ENCODE measurements around the gene CDH2. TPM values are rescaled to one million over a fixed set of nuclear protein-coding genes. Genes with fewer than 3 reads are reported as not detected.

Gene CDH2
- total RNA-seq, 1 donor from 2014 or later, result 370 TPM

DNA sequence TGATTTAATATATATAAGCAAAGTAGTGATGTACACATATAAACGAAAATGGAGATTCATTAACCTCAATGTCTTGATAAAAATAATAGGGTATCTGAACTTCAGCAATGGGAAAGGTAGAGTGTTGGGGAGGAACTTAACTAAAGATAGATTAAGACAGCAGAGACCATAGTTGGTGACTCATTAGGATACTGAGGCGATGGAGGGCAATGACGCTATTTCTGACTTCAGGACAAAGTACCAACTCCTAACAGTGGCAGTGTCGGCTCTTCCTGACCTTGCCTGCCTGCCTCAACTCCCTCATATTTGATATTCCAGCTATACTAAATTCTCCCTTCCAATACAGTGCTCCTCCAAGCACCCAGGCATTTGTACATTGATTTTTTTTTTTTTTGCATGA lies 98.6 kb downstream of the CDH2 start:
- H3K27ac ChIP-seq (replicated peaks), result peak overlapping the region; percentile 24
- no peaks in the 10 kb centered on the region for H3K9me3 ChIP-seq (replicated peaks)
- no peak overlapping the region for H3K4me3 ChIP-seq
- TF ChIP-seq, protein P1, sequence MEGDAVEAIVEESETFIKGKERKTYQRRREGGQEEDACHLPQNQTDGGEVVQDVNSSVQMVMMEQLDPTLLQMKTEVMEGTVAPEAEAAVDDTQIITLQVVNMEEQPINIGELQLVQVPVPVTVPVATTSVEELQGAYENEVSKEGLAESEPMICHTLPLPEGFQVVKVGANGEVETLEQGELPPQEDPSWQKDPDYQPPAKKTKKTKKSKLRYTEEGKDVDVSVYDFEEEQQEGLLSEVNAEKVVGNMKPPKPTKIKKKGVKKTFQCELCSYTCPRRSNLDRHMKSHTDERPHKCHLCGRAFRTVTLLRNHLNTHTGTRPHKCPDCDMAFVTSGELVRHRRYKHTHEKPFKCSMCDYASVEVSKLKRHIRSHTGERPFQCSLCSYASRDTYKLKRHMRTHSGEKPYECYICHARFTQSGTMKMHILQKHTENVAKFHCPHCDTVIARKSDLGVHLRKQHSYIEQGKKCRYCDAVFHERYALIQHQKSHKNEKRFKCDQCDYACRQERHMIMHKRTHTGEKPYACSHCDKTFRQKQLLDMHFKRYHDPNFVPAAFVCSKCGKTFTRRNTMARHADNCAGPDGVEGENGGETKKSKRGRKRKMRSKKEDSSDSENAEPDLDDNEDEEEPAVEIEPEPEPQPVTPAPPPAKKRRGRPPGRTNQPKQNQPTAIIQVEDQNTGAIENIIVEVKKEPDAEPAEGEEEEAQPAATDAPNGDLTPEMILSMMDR (IDR thresholded peaks at IDR 0.05; ENCODE audit: borderline replicate concordance), result no peak
- peaks cover 75% of the 10 kb centered on the region for H3K4me1 ChIP-seq
- H3K36me3 ChIP-seq, result no peaks in the 10 kb centered on the region
- H3K27me3 ChIP-seq (ENCODE audit: low read depth), result no peaks in the 10 kb centered on the region
- no peak for DNase-seq
- intact Hi-C loops (cut with micrococcal nuclease), result no loop called here

DNA sequence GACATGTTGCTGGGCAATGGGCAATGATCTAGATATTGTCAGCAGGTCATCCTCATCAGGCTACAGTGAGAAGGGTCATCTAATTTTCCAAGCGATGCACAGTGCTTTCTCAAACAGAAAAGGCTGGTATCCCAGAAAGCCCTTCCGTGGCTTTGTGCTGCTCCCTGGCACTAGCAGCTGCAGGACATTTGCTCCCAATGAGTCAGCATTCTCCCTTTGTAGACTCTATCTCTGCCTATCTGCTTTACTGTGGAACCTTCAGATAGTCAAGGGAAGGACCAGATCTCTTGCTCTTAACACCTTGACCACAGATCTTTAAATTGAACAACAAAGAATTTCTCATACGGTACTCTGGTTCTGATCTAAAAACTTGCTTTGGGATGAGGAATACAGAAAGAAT lies 101.4 kb downstream of the CDH2 start:
- peaks cover 95% of the 10 kb centered on the region for H3K4me1 ChIP-seq
- no peaks in the 10 kb centered on the region for H3K27me3 ChIP-seq (ENCODE audit: low read depth)
- intact Hi-C loops (cut with micrococcal nuclease), result no loop called here
- H3K4me3 ChIP-seq, result no peak overlapping the region
- no peak for DNase-seq
- no peaks in the 10 kb centered on the region for H3K9me3 ChIP-seq (replicated peaks)
- TF ChIP-seq, protein P1 (IDR thresholded peaks at IDR 0.05; ENCODE audit: borderline replicate concordance), result no peak
- no peaks in the 10 kb centered on the region for H3K36me3 ChIP-seq
- H3K27ac ChIP-seq (replicated peaks), result peak overlapping the region; percentile 55

DNA sequence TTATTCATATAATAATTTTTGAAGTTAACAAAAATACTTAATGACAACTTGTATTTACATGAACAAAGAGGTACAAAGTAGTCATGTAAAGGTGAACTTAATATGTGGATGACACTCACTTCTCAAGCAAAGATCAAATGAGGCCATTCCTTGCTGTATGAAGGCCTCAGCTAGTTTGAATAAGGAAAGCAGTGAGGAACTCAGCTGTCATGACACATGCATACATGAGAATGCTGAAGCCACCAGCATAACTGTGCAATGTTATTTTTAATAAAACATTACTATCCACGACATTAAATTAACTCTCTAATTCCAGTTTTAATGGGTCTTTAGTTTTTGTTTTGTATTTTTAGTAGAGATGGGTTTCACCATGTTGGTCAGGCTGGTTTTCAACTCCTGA lies 102.9 kb downstream of the CDH2 start:
- H3K27me3 ChIP-seq (ENCODE audit: low read depth), result no peaks in the 10 kb centered on the region
- peaks cover 88% of the 10 kb centered on the region for H3K4me1 ChIP-seq
- no peak overlapping the region for H3K4me3 ChIP-seq
- DNase-seq, result no peak
- H3K36me3 ChIP-seq, result no peaks in the 10 kb centered on the region
- H3K9me3 ChIP-seq (replicated peaks), result no peaks in the 10 kb centered on the region
- intact Hi-C loops (cut with micrococcal nuclease), result no loop called here
- H3K27ac ChIP-seq (replicated peaks), result peak overlapping the region; percentile 37
- TF ChIP-seq, protein P1 (IDR thresholded peaks at IDR 0.05; ENCODE audit: borderline replicate concordance), result no peak

DNA sequence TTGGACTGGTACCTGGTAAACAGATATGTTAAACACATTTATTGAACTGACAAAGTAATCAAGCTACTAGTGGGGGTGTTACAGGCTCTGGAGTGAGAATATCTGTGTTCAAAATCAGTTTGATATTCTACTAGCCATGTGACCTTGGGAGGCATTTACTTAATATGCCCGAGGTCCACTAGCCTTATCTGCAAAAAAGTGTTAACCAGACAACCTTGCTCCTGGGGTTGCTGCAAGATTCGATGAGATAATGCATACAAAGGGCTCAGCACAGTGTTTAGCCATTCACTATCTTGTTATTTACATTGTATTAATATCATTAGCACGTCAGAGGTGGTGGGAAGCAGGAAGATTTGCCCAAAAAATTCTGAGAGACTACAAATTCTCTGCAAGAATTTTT lies 103.3 kb downstream of the CDH2 start:
- Histone ChIP-seq H3K27ac (replicated peaks) (peak overlapping the region; percentile 37), H3K36me3 (no peaks in the 10 kb centered on the region), H3K9me3 (replicated peaks) (no peaks in the 10 kb centered on the region), H3K4me1 (peaks cover 85% of the 10 kb centered on the region), H3K4me3 (no peak overlapping the region), H3K27me3 (ENCODE audit: low read depth) (no peaks in the 10 kb centered on the region)
- intact Hi-C loops (cut with micrococcal nuclease), result no loop called here
- TF ChIP-seq, protein P1 (IDR thresholded peaks at IDR 0.05; ENCODE audit: borderline replicate concordance), result no peak
- DNase-seq, result no peak

DNA sequence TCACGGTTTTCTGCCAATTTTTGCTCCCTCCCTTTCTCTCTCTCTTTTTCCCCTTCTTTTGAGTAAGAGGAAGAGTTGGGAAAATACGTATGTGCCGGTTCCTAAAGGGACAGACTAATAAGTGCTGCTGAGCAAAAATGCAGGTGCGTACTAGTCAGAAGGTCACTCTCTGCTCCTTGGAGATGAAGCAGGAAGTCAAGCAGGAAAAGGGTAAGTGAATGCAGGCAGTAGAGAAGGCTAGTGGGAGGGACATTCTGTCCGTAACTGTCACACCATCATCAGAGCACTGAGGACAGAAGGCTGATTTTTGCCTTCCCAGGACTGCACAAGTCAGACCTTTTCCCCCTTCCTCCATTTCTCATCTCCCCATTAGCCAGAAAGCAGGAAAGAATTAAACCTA lies 105.7 kb downstream of the CDH2 start:
- Histone ChIP-seq H3K36me3 (no peaks in the 10 kb centered on the region), H3K4me3 (no peak overlapping the region), H3K27ac (replicated peaks) (peak overlapping the region; percentile 34), H3K4me1 (peaks cover 74% of the 10 kb centered on the region), H3K27me3 (ENCODE audit: low read depth) (no peaks in the 10 kb centered on the region), H3K9me3 (replicated peaks) (peaks cover 5% of the 10 kb centered on the region)
- TF ChIP-seq, protein P1 (IDR thresholded peaks at IDR 0.05; ENCODE audit: borderline replicate concordance), result no peak
- intact Hi-C loops (cut with micrococcal nuclease), result no loop called here
- no peak for DNase-seq

DNA sequence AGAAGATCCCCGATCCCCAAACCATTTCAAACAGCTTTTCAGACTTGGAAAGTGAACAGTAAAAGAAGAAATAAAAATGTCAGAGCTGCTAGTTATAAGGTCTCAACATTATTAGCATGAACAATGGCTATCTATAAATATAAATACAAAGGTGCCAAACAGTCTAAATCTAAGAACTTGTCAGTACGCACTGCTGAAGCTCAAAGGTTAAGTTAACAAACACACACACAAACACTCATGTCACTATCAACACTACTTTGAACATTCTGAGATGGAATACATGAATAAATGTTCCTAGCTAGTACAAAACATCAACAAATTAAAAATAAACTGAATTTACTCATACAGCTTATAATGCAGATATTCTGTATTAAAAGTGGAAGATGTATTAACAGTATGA lies 108.7 kb downstream of the CDH2 start:
- H3K4me1 ChIP-seq, result peaks cover 75% of the 10 kb centered on the region
- peaks cover 5% of the 10 kb centered on the region for H3K9me3 ChIP-seq (replicated peaks)
- H3K4me3 ChIP-seq, result no peak overlapping the region
- H3K36me3 ChIP-seq, result no peaks in the 10 kb centered on the region
- DNase-seq, result no peak
- intact Hi-C loops (cut with micrococcal nuclease), result loop anchor here (10.0 kb wide), 1 partner anchor 63 kb away; no protein-coding TSS in a partner anchor
- H3K27ac ChIP-seq (replicated peaks), result peak overlapping the region; percentile 39
- H3K27me3 ChIP-seq (ENCODE audit: low read depth), result no peaks in the 10 kb centered on the region
- TF ChIP-seq, protein P1 (IDR thresholded peaks at IDR 0.05; ENCODE audit: borderline replicate concordance), result no peak
